HG03139 (cell line): ENCODE results near the gene ROCK2.
A peak's percentile ranks its signal among the peaks of the same experiment; 100 is the strongest.

Experiments
- ATAC-seq: cut with Tn5 transposase; IDR thresholded peaks from one replicate; pipeline ENCODE4 v1.9.1; 2021; ENCODE audit not compliant: unreplicated experiment

ROCK2 gene

DNA sequence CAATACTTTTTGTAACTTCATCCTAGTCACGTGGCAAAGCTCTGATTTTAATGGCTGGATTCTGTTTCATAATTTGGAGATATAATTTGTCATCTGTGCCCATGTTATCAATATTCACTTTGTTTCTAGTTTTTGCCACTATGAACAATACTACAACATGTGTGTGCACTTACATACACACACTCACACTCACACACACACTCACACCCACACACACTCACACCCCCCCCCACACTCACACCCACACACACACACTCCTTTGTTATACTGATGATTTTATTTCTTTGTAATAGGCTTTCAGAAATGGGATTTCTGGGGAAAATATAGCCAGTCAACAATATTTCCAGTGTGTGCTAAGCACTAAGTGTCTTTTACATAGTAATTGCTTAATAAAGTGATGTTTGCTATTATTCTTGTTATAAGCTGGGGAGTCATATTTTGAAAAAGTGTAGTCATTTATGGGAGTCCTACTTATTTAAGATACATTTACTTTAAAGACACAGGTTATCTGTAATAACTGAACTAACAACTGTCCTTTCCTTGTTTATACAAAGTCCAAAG is 22.8 kb upstream of the ROCK2 start:
- no peak for ATAC-seq

DNA sequence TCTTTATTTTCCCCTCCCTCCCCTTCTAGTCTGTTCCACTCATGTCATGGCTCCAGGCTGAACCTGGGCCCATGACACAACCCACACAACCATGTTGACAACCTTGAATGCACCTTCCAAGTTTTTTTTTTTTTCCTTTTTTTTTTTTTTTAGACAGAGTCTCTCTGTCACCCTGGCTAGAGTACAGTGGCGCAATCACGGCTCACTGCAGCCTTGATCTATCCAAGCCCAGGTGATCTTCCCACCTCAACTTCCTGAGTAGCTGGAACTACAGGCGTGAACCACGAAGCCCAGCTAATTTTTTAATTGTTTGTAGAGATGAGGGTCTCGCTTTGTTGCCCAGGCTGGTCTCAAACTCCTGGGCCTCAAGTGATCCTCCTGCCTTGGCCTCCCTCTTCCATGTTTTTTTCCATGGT is 21.9 kb upstream of the ROCK2 start:
- no peak for ATAC-seq

DNA sequence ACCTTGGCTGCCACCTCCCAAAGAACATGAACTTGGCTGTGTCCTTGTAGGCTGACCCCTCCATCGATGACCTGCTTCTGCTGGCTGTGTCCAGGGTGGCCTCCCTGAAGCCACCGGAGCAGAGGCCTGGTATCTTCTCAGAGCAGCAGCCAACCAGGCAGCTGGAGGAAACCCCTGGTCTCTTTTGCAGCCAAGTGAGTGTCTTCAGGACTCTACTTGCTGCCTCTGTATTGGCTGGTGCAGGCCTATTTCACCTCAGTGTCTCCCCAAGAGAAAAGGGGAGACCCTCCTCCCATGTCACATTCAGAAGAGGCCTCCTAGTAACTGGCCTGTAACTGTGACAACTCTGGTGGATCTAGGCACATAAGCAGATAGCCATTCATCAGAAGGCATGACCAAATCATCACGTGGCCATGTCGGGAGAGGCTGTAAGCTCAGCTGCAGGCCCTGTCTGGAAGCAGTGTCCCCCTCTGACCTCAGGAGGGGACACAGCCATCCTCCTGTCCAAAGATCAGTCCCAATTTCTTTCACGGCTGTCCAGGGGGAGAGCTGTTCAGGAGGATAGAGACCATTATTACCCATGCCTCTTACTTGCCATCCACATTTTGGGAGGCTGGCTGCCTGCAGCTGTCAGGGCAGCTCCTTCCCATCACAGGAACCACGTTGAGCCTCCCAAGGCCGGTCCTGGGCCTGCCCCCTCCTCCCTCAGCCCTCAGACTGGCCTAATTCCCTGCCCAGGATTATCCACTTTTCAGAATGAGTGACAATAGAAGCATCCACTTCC is 20.9 kb upstream of the ROCK2 start:
- ATAC-seq, result no peak

DNA sequence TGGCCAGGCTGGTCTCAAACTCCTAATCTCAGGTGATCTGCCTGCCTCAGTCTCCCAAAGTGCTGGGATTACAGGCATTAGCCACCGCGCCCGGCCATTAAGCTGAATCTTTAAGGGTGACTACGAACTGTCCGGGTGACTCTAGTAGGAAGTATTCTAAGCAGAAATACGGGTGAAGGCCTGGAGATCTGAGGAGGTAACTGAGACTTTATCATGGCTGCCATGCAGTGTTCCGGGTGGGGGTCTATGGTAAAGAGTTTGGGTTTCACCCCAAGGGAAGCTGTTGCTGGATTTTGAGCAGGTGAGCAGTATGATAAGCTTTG is 20.1 kb upstream of the ROCK2 start:
- ATAC-seq, result no peak

DNA sequence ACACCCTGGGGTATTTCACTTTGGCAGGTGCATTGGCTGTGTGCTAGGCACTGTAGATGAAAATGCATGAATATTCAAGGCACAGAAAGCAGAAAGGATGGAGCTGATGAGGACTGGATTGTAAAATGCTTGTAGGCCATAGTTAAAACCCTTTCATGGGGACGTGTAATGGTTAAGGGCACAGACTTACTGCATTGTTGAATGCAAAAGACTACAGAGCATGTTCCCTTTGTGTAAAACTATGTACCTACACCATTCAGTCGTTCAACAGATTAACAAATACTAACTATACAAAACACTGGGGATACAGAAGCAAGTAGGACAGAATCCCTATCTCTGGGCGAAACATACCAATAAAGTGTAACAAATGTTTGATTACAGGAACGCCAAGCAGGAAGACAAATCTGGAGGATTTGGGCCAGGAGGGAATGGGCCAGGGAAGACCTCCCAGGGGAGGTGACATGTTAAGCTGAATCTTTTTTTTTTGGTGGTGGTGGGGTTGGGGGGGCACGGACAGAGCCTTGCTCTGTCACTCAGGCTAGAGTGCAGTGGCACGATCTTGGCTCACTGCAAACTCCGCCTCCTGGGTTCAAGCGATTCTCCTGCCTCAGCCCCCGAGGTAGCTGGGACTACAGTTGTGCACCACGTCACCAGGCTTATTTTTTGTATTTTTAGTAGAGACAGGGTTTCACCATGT is 19.6 kb upstream of the ROCK2 start:
- ATAC-seq, result no peak

DNA sequence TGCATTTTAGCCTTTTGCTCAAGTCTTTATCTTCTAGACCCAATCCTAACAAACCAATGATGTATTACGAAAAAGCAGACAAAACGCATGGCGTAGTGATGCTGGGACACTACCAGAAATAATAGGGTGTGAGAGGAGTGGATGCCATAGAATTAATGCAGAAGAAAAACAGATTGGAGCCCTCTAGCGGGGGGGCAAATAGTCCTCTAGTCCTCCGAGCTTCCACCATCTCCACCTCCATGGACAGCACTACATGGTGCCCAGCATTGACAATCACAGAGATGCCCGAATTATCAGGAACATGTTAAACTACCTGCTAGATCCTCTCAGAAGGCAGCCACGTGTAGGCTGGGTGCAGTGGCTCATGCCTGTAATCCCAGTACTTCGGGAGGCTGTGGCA is 15.4 kb upstream of the ROCK2 start:
- ATAC-seq, result no peak

DNA sequence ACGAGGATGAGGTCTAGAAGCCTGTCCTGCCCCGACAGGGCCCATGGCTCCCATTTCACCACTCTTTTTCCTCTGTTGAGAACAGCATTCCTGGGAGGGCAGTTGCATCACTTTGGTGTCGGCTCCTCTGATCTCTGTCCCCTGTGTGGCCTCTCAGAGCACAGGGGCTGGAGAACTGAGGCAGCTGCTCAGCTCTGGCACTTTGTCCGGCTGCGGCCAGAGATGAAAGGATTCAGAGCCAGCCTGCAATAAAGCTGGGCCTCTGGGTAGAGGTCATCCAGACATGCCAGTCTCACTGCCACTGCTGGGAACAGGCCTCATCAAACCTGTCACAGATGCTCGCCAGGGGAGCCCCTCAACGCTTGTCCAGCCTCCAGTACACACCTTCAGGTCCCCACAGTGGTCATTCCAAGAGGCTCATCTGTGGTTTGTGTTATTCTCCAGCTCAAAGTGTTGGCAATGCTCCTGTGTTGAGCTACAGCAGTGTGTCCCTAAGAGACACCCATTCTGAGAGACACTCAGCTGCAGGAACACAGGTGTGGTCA is 13.1 kb upstream of the ROCK2 start:
- ATAC-seq, result no peak

DNA sequence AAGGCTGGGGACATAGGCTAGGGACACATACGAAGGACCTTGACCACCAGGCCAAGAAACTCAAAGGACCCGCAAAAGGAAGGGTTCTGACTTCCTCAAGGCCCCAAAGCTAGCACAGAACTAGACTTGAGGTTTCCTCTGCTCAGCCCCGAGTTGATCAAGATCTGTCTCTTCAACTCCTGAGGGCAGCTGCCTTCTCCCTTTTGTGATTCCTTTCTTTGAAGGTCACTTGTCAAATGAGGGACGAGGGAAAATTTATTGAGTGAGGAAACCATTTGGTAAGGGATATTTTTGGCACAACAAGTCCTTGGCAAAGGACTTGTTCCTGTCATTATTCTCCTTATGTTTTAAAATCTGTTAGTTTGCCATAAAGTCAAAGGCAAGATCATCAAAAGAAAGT is 12.3 kb upstream of the ROCK2 start:
- ATAC-seq, result no peak

DNA sequence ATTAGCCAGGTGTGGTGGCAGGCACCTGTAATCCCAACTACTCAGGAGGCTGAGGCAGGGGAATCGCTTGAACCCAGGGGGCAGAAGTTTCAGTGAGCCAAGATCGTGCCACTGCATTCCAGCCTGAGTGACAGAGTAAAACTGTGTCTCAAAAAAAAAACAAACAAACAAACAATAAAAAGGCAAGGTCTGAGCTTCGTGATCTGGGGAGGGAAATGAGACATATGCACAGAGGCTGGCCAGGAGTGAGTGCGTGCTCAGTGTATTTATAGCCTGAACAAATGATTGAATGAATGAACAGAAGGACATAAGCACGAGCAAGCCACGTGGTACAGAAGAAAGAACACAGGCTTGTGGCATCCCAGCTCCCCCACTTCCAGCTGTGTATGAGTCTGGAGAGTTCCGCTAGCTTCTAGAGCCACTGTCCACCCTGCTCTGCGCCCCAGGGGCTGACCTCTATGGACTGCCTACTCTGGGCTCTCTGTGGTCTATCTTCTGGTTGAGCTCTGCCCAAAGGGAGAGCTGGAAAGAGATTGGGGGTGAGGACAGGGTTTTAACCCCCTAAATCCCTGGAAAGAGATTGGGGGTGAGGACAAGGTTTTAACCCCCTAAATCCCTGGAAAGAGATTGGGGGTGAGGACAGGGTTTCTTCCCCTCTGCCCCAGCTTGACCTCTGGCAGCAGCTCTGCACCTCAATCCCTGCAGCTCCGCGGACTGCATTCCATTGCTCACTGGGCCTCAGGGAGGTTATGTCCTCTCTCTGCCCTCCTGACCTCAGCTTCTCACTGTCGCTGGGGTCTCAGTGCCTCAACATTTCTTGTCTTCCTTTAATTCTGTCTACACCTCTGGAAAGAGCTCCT is 11.0 kb upstream of the ROCK2 start:
- ATAC-seq, result no peak

DNA sequence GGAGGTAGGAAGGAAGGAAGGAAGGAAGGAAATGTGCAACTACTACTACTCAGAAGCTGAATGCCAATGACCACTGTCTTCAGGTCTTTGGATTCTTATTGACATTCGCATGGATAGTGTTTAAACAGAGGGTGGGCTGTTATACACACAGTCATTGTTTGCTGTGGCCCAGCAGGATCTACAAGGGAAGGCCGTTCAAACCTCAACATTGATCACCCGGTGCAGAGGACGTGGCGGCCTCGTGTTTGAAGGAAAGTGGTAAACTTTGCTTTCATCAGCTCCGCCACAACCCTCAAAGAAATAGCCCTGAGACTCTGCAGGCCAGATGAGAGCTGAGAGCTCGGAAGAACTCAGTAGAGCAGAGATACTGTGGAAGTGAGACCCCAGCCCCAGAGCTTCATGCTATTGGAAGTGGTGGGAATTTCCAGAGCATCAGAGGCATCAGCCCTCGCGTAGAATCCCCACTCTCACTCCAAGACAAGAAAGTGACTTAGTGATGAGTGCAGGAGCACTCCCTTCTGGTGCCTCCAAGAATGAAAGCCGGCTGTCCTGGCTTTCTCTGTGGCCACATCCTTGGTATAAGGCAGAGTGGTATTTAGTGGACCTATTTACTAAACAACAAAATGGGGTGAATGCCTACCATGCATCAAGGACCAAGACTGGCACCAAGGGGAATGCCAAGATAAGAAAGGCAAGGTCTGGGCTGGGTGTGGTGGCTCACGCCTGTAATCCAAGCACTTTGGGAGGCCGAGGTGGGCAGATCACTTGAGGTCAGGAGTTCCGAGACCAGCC is 10.1 kb upstream of the ROCK2 start:
- ATAC-seq, result no peak

DNA sequence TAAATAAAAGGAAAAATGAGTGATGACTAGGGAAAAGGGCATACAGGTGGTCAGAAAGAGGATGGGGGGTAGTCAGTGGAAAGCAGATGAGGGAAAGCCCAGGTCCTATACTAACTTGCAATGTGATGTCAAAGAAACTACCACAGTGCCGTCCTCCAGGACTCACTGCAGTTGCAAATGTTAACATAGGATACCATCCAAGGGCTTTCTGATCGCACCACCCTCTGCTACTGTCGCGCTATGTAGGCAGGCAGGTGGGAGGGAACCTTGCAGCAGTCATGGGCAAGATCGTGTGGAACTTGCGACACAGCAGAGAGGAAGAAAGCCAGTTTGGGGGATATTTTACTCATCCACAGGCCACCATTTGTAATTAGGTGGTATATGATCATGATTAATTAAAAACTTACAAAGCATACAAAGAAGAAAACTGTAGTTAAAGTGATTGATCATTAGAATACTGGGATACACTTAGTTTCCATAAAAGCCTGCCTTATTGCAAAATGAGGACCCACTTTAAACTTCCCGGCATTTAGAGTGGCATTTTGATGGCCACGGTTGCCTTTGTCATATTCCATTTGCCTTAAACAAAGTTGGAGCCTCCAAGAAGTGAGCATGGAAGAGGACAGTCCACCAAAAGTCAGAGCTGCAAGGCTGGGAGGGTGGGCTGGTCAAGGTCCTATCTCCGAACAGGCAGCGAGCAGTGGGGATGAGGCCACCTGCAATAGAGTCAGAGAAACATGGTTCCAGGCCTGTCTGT is 8.5 kb upstream of the ROCK2 start:
- ATAC-seq, result no peak

DNA sequence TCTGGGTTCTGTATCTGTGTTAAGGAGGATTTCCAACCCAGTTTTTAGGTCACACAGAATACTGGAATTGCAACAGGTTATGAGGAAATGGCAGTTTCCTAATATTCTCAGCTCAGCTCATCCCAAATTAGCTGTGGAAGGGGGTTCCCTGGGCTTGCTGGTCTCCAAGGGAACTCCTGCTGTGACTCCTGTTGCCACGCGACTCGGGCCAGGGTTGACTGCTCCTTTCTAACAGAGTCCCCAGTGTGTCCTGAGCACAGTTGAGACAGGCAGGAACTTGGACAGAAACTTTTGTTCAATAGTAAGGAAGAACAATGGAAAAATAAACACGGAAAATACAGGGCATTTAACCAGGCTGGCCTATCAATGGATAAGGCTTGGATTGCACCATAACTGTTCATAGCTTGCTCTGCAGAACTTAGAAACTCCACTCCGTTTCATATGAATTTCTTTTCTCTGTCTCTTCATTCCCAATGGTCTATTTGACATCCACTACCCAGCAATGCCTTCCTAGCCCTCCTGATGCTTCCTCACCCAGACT is 3.8 kb upstream of the ROCK2 start:
- no peak for ATAC-seq

DNA sequence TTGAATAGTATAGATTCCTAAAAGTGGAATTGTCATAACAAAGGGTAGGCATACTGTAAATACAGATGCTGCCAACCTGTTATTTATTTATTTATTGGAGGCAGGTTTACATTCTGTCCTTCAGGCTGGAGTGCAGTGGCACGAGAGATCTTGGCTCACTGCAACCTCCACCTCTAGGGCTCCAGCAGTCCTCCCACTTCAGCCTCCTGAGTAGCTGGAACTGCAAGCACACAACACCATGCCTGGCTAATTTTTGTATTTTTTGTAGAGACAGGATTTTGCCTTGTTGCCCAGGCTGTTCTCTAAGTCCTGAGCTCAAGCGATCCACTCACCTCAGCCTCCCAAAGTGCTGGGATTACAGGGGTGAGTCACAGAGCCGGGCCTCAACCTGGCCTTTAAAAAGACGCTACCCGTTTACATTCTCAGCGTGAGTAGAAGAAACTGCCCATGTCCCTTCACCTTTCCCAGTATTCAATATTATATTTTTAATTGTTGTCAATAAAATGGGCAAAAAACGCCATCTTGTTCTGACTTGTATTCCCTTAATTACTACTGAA is 3.0 kb upstream of the ROCK2 start:
- ATAC-seq, result no peak

DNA sequence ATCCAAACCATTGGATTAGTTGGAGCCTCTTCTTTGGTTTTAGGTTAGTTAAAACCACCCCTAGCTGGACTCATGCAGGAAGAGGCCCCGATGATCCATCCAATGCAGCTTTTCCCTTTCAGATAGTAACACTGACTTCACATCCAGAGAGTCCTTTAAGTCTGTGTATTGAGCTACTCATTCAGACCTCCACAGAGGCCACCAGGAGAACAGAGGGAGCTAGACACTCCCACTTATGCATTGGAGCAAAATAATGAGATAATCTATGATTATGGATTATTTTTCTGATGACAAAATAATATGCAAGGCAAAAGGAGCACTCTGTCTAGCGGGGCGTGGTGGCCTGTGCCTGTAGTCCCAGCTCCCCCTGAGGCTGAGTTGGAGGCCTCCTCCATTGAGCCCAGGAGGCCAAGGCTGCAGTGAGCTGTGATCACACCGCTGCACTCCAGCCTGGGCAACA is 1.6 kb upstream of the ROCK2 start:
- no peak for ATAC-seq

DNA sequence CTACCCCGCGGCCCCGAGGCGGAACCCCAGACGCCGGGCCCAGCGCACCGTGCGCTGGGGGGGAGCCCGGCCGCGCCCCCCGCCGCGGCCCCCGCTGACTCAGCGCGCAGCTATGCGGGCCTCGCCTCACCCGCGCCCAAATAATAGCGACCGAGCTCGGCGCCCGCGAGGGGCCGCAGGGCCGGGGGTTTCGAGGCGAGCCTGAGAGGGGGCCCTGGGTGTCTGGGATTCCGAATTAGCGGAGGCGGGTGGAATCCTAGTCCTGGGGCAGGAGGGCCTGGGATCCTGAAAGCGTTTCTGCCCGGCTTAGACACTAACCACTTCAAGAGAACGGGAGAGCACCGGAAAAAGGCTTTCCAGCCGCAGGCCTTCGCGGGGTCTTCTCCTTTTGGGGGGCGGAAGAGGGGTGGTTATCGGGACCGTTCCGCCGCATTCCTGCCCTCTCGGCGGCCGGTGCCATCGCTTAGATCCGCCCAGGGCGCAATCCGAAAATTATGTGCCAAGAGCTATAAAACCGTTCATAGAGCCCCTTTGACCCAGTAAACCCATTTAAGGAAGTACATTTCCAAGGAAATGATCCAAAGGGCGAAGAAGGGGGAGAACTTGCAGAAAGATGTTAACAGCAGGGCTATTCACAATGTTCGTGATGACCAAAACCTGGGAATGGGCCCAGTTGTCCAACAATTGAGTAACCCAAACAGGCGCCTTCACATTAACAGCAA is 681 bp upstream of the ROCK2 start:
- ATAC-seq, result no peak

DNA sequence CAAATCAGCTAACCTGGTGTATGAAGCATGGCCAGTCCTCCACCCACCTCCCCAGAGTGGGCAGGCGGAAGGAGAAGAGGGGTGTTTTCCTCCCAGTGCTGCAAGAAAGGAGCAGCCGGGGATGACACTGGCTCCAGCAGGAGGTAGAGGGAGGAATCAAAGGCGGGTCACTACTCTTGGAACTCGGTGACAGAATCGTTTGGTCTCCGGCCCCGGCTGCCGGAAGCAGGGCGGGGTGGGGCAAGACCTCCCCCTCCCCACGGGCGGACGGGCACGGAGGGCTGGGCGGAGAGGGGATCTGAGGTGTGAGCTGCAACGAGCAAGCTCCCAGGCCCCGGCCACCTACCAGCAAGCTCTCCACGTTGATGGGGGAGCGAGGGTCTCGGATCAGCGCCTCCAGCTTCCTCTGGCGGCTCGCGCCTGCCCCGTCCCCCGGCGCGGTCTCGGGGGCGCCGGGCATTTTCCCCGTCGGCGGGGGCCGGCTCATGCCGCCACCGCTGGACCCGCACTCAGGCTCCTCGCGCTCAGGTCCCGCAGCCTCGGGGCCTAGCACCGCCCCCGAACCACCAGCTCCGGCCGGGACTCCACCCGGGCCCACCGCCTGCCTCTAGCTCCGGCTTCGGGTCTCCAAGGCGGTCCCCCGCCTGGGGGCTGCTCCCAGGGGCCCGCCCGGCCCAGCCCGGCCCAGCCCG is 640 bp downstream of the ROCK2 start:
- peak; percentile 28 for ATAC-seq

DNA sequence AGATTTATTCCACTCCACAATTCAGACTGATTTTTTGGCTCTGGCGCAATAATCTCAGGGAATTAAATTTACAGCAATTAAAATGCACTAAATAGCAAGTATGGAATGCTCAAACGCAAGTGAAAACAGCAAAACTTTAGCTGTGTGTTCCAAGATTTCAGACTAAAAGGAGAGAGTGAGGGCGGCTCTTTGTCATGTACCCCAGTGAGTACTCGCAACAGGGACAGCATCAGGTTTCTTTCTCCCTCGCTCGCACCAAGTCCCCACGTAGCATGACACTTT is 1.1 kb downstream of the ROCK2 start:
- peak; percentile 25 for ATAC-seq
